Endodermal cell (in vitro differentiated cells): ENCODE measurements around the gene TTC21A. TPM values are rescaled to one million over a fixed set of nuclear protein-coding genes. Genes with fewer than 3 reads are reported as not detected.
A peak's percentile ranks its signal among the peaks of the same experiment; 100 is the strongest.

Experiments
- DNase-seq: peaks from one replicate; pipeline ENCODE4 v3.0.0-alpha.2; 2017
- H3K27ac ChIP-seq: 2 replicates; pipeline ENCODE4 v1.5.1; 2013; ENCODE audit warnings: mild to moderate bottlenecking, low read depth, low read length, moderate library complexity
- H3K27me3 ChIP-seq: 2 replicates; pipeline ENCODE4 v1.6.1; 2013; ENCODE audit warnings: mild to moderate bottlenecking, low read length, moderate library complexity; ENCODE audit not compliant: insufficient read depth, control insufficient read depth, poor library complexity, severe bottlenecking
- H3K36me3 ChIP-seq: 2 replicates; pipeline ENCODE4 v1.7.0; 2013; ENCODE audit warnings: mild to moderate bottlenecking, low read length, moderate library complexity; ENCODE audit not compliant: control insufficient read depth, insufficient read depth
- H3K4me1 ChIP-seq: one replicate; pipeline ENCODE4 v1.7.0; 2013; ENCODE audit warnings: low read length; ENCODE audit not compliant: control insufficient read depth, insufficient read depth
- H3K4me3 ChIP-seq: 2 replicates; pipeline ENCODE4 v1.5.1; 2013; ENCODE audit warnings: mild to moderate bottlenecking, low read length, moderate library complexity
- H3K9ac ChIP-seq: 2 replicates; pipeline ENCODE4 v1.6.1; 2013; ENCODE audit warnings: mild to moderate bottlenecking, low read length, moderate library complexity; ENCODE audit not compliant: poor library complexity, severe bottlenecking; ENCODE audit errors: extremely low read depth
- H3K9me3 ChIP-seq: 2 replicates; pipeline ENCODE4 v1.6.1; 2013; ENCODE audit warnings: mild to moderate bottlenecking, low read length, moderate library complexity; ENCODE audit not compliant: control insufficient read depth
- H3K27ac Mint-ChIP-seq: 2 replicates; pipeline ENCODE4 v1.8.0; 2020; ENCODE audit warnings: mixed read lengths
- H3K27me3 Mint-ChIP-seq: 2 replicates; pipeline ENCODE4 v1.8.0; 2021; ENCODE audit warnings: mild to moderate bottlenecking, mixed read lengths; ENCODE audit not compliant: insufficient read depth
- H3K36me3 Mint-ChIP-seq: 2 replicates; pipeline ENCODE4 v1.8.0; 2020; ENCODE audit warnings: low read depth, mixed read lengths
- H3K4me1 Mint-ChIP-seq: 2 replicates; pipeline ENCODE4 v1.8.0; 2020; ENCODE audit warnings: mixed read lengths
- H3K4me3 Mint-ChIP-seq: 2 replicates; pipeline ENCODE4 v1.8.0; 2020; ENCODE audit warnings: mild to moderate bottlenecking, moderate library complexity, mixed read lengths
- H3K9me3 Mint-ChIP-seq: 2 replicates; pipeline ENCODE4 v1.8.0; 2020; ENCODE audit warnings: mild to moderate bottlenecking, mixed read lengths
- WGBS, 2 experiments: methylation state at CpG; one replicate each; pipeline versions ENCODE4 v1.1.5 to v1.1.7; 2013; ENCODE audit warnings: missing lambda C conversion rate in 2 of 2, mixed read lengths in 1 of 2; ENCODE audit not compliant: insufficient coverage in 1 of 2, insufficient read length in 1 of 2; 5-methylcytosine and 5-hydroxymethylcytosine counted together
- microRNA-seq: library from miRNA; unstranded; fragments of <30 nt; microRNA quantifications from one replicate; pipeline ENCODE4 v1.2.0, GENCODE V29; 2020; ENCODE audit warnings: borderline microRNAs expressed
- total RNA-seq, 2 donors: library from RNA; stranded (reverse); fragmentation: NEBNext Ultra II Directional in 1 of 2; extraction: Animal tissue kit (Norgen Biotek cat#: 25700) in 1 of 2; gene quantifications; 2 replicates in 1 of 2; 3 replicates in 1 of 2; pipeline ENCODE4 v1.2.1, GENCODE V29; 2021
- TF ChIP-seq, protein P1 (sequence below): fragments of 200-600 bp; sonication (generic); conservative IDR thresholded peaks from 2 replicates; pipeline ENCODE4 v1.5.0; 2021; ENCODE audit warnings: antibody characterized with exemption, mild to moderate bottlenecking

Gene TTC21A
- total RNA-seq, 2 donors from 2014 or later: 5.7 to 5.8 TPM

DNA sequence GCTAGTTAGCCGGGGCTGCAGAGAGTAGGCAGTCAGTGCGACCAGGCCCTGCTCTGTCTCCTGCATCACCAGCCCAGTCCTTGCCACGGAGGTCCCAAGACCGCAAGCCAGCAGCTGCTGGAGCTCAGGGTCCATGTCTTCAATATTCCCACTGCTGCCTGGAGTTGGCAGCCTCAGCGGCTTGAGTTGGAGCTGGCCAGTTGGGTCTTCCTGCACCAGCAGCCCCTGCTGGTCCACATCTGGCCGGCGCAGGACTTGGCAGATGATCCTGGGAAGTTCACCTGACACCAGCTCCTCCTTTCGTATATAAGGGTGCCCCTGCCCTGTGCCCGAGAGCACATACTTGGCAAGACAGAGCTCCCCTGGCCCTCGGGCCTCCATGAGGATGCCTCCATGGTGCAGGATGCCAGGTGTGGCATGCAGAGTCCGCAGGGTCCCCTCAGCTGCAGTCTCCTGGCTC lies 79.2 kb downstream of the TTC21A start:
- H3K4me3 ChIP-seq: no peak overlapping the region
- WGBS, 2 experiments: 93 to 94% methylated on average over 9 to 11 of the region's 11 CpGs
- no peaks in the 10 kb centered on the region for H3K36me3 Mint-ChIP-seq
- H3K4me1 Mint-ChIP-seq: no peaks in the 10 kb centered on the region
- no peak overlapping the region for H3K27ac Mint-ChIP-seq
- no peak overlapping the region for H3K27ac ChIP-seq
- H3K27me3 Mint-ChIP-seq: no peaks in the 10 kb centered on the region
- no peaks in the 10 kb centered on the region for H3K36me3 ChIP-seq
- no peak for DNase-seq
- no peaks in the 10 kb centered on the region for H3K27me3 ChIP-seq
- H3K4me3 Mint-ChIP-seq: no peak overlapping the region
- H3K9me3 Mint-ChIP-seq: no peaks in the 10 kb centered on the region
- H3K4me1 ChIP-seq: no peaks in the 10 kb centered on the region
- no peak overlapping the region for H3K9ac ChIP-seq
- no peaks in the 10 kb centered on the region for H3K9me3 ChIP-seq
- TF ChIP-seq, protein P1, sequence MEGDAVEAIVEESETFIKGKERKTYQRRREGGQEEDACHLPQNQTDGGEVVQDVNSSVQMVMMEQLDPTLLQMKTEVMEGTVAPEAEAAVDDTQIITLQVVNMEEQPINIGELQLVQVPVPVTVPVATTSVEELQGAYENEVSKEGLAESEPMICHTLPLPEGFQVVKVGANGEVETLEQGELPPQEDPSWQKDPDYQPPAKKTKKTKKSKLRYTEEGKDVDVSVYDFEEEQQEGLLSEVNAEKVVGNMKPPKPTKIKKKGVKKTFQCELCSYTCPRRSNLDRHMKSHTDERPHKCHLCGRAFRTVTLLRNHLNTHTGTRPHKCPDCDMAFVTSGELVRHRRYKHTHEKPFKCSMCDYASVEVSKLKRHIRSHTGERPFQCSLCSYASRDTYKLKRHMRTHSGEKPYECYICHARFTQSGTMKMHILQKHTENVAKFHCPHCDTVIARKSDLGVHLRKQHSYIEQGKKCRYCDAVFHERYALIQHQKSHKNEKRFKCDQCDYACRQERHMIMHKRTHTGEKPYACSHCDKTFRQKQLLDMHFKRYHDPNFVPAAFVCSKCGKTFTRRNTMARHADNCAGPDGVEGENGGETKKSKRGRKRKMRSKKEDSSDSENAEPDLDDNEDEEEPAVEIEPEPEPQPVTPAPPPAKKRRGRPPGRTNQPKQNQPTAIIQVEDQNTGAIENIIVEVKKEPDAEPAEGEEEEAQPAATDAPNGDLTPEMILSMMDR: no peak

DNA sequence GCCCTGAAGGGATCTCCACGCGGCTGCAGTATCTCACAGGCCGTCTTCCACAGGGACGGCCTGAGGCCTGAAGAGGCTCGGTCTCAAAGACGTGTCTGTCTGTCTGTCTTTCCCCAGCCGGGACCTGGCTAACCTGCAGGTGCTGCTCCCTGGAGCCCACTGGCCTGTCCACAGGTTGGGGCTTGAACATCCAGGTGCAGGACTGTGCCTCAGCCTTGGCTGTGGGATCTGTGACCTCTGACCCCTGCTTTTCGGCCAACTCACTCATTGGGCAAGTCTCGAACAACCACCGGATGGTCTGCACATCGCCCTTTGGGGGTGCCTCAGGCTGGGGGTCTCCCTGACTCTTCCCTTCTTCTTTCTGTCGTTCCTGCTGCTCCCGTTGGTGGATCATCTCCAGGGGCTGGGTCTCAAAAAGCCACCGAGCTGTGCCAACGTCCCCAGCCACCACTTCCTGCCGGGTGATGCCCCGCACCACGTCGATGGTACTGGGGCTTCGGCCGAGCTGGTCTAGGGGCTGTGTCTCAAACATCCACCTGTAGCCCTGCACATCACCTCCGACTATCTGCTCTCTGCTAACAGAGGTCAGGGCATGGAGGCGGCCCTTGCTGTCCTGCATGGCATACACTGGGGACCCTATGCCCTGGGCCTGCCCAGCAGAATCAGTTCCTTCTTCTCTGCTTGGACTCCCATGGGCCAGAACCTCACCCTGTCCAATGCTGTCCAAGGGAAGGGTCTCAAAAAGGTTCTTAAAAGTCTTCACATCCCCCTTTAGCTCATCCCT lies 80.1 kb downstream of the TTC21A start:
- Mint-ChIP-seq H3K27ac (peak overlapping the region; percentile 55), H3K36me3 (no peaks in the 10 kb centered on the region), H3K4me1 (no peaks in the 10 kb centered on the region), H3K27me3 (no peaks in the 10 kb centered on the region), H3K9me3 (no peaks in the 10 kb centered on the region), H3K4me3 (no peak overlapping the region)
- whole genome bisulfite sequencing, 2 experiments: 94% methylated on average over 19 to 23 of the region's 23 CpGs
- no peaks in the 10 kb centered on the region for H3K9me3 ChIP-seq
- H3K27me3 ChIP-seq: no peaks in the 10 kb centered on the region
- no peak overlapping the region for H3K9ac ChIP-seq
- DNase-seq: no peak
- TF ChIP-seq, protein P1: no peak
- no peak overlapping the region for H3K27ac ChIP-seq
- H3K4me1 ChIP-seq: no peaks in the 10 kb centered on the region
- H3K4me3 ChIP-seq: no peak overlapping the region
- no peaks in the 10 kb centered on the region for H3K36me3 ChIP-seq

Small RNAs within 50 kb of the gene (microRNA-seq; reads per million reads assigned to microRNA genes)
- gene MIR6822: not detected

Other genes with a start within 250 kb of the TTC21A start
- under 1 TPM; 0.40 to 0.81 TPM for gene SCN11A, start 55.7 kb upstream of the TTC21A start, total RNA-seq
- 10 to 100 TPM; 57.5 to 60.4 TPM for gene WDR48, start 55.7 kb upstream of the TTC21A start, total RNA-seq
- gene GORASP1, start 53 bp upstream of the TTC21A start, total RNA-seq: 10 to 100 TPM; 47.4 to 48.9 TPM
- gene CSRNP1, start 45.9 kb downstream of the TTC21A start, total RNA-seq: 10 to 100 TPM in 1 of 2 donors, 1 to 10 TPM in 1; 9.2 to 11.1 TPM
- not detected for gene XIRP1, start 84.9 kb downstream of the TTC21A start, total RNA-seq
- not detected for gene CX3CR1, start 172.4 kb downstream of the TTC21A start, total RNA-seq
- under 1 TPM in 1 of 2 donors, not detected in 1; 0.22 TPM for gene CCR8, start 222.0 kb downstream of the TTC21A start, total RNA-seq